SK-N-SH treated with all-trans-retinoic acid at 6 μM for 48 hours (cell line): Measurements from ENCODE around the gene UBXN1.

Experiments
- CREB5 ChIP-seq: fragments of 250-450 bp; sonication (Bioruptor Pico); IDR thresholded peaks from 2 replicates; pipeline ENCODE4 v1.5.1; 2020; ENCODE audit warnings: low read depth, mild to moderate bottlenecking, moderate library complexity
- GLIS3 ChIP-seq: fragments of 250-450 bp; sonication (Bioruptor Pico); IDR thresholded peaks from 2 replicates; pipeline ENCODE4 v1.5.0; 2020; ENCODE audit warnings: mild to moderate bottlenecking, moderate library complexity
- OSR1 ChIP-seq: fragments of 250-450 bp; sonication (Bioruptor Pico); IDR thresholded peaks from 2 replicates; pipeline ENCODE4 v1.8.0; 2022; ENCODE audit warnings: moderate library complexity, mild to moderate bottlenecking, inconsistent platforms
- RARB ChIP-seq: fragments of 250-450 bp; sonication (Bioruptor Pico); IDR thresholded peaks from 2 replicates; pipeline ENCODE4 v1.8.0; 2021; ENCODE audit warnings: mild to moderate bottlenecking, moderate library complexity
- ZFP30 ChIP-seq: fragments of 450-650 bp; formaldehyde crosslinking; IDR thresholded peaks from 2 replicates; pipeline ENCODE4 v1.5.0; 2022; ENCODE audit warnings: mild to moderate bottlenecking, moderate library complexity
- ZNF565 ChIP-seq: fragments of 450-650 bp; formaldehyde crosslinking; conservative IDR thresholded peaks from 2 replicates; pipeline ENCODE4 v1.5.0; 2020; ENCODE audit warnings: low read depth, mild to moderate bottlenecking, moderate library complexity
- ZNF8 ChIP-seq: fragments of 450-650 bp; formaldehyde crosslinking; IDR thresholded peaks from 2 replicates; pipeline ENCODE4 v1.5.0; 2020; ENCODE audit warnings: mild to moderate bottlenecking, moderate library complexity

- TF ChIP-seq GLIS3 (CRISPR knock-in tag) (no peak), RARB (CRISPR knock-in tag) (no peak), ZNF565 (CRISPR knock-in tag) (no peak), OSR1 (CRISPR knock-in tag) (no peak), ZFP30 (CRISPR knock-in tag) (no peak), CREB5 (CRISPR knock-in tag) (no peak), ZNF8 (no peak)
These were observed 48.4 kb upstream of the UBXN1 start, which contains the start of gene HNRNPUL2 for GRCh38 chr11:62727165-62727871.
